Measurements from ENCODE around the gene KIAA0232. TPM values are rescaled to one million over a fixed set of nuclear protein-coding genes. Genes with fewer than 3 reads are reported as not detected.

Gene KIAA0232
- total and polyA plus RNA-seq, 2 of the 8 experiments (the other 6 are each of a cell fraction or from before 2014, with no cell fraction given), result 5.6 to 23.3 TPM

DNA sequence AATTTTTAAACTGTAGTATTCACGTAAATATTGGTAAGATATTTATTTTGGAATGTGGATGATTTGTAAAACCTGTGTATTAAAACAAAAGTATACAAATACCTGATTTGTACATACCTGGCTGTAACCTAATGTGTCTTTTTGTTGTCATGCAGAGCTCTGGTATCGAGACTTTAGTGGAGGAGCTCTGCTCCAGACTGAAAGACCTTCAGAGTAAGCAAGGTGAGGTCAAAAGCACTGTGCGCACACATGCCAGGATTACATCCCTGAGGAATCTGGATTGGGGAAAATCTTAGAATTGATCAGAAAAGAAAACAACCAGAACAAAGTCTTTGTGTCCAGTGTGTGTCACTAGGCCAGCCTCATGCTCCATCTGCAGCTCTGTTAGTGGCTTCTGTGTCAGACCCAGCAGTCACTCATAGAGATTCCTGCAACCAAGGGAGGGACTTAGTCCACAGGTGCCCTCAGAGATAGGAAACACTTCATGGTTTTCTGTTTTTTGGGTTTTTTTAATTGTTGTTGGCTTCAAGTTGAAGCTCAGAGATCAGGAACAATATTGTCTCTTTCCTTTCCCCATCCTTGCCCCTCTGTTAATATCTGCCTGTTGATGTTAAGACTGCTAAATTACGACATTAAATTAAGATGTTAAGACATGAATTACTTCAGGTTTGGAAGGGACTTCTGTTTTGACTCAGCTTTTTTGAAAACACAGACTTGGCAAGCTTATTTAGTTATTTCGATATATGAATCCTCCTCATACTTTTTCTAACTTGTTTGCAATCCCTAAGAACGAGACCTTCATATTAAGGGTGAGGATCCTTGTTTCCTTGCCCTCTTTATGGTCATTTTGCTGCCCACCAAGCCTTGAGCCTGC is 74.7 kb downstream of the KIAA0232 start (continued):
- TF ChIP-seq, protein P1, sequence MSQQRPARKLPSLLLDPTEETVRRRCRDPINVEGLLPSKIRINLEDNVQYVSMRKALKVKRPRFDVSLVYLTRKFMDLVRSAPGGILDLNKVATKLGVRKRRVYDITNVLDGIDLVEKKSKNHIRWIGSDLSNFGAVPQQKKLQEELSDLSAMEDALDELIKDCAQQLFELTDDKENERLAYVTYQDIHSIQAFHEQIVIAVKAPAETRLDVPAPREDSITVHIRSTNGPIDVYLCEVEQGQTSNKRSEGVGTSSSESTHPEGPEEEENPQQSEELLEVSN (IDR thresholded peaks at IDR 0.05), result no peak
- TF ChIP-seq, protein P2, sequence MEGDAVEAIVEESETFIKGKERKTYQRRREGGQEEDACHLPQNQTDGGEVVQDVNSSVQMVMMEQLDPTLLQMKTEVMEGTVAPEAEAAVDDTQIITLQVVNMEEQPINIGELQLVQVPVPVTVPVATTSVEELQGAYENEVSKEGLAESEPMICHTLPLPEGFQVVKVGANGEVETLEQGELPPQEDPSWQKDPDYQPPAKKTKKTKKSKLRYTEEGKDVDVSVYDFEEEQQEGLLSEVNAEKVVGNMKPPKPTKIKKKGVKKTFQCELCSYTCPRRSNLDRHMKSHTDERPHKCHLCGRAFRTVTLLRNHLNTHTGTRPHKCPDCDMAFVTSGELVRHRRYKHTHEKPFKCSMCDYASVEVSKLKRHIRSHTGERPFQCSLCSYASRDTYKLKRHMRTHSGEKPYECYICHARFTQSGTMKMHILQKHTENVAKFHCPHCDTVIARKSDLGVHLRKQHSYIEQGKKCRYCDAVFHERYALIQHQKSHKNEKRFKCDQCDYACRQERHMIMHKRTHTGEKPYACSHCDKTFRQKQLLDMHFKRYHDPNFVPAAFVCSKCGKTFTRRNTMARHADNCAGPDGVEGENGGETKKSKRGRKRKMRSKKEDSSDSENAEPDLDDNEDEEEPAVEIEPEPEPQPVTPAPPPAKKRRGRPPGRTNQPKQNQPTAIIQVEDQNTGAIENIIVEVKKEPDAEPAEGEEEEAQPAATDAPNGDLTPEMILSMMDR (IDR thresholded peaks at IDR 0.05; ENCODE audit: control extremely low read depth in 1 of 3, insufficient read depth in 1 of 3, low read depth in 1 of 3, low read length in 3 of 3), result no peak
- TF ChIP-seq CBX5 (IDR thresholded peaks at IDR 0.05; ENCODE audit: low read depth, low read length), result no peak
- no peak for TF ChIP-seq RBBP5 (IDR thresholded peaks at IDR 0.05; ENCODE audit: borderline replicate concordance, low read depth, low read length)
- TF ChIP-seq GABPA (IDR thresholded peaks at IDR 0.05; ENCODE audit: borderline replicate concordance, insufficient read depth, low read length), result no peak

Measured in H1 (cell line).